ENCODE data around the gene NEB. TPM values are rescaled to one million over a fixed set of nuclear protein-coding genes. Genes with fewer than 3 reads are reported as not detected.
"Not testable (repeated sequence)": the region's sequence is repeated elsewhere in the genome, so short reads cannot be mapped to it uniquely, and the experiment has no call there.

The NEB gene
- total RNA-seq, 1 donor from 2014 or later: 0.64 TPM

- no peak for DNase-seq (ENCODE audit: low spot score)
Observed at GRCh38 chr2:151654085-151654484, 80.2 kb downstream of the NEB start.

GRCh38 chr2:151651274-151651673 lies 83.0 kb downstream of the NEB start:
- no peak for DNase-seq (ENCODE audit: low spot score)

DNA sequence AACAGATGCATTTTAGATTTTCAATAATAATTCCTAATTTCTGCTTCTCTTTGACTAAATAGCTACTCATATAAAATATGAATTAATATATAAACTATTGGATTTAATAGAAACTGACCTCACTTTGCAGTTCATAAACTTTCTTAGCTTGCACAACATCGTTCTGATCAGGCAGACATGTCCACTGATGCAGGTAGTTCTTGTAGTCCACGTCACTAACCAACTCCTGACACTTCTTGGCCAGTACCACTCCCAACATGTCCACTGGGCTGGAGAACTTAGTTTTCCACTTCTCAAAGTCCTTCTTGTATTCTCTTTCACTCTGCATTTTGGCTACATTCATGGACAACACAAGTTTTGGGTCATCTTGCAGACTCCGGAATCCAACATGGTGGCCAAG lies 83.8 kb downstream of the NEB start:
- DNase-seq (ENCODE audit: low spot score): no peak

DNA sequence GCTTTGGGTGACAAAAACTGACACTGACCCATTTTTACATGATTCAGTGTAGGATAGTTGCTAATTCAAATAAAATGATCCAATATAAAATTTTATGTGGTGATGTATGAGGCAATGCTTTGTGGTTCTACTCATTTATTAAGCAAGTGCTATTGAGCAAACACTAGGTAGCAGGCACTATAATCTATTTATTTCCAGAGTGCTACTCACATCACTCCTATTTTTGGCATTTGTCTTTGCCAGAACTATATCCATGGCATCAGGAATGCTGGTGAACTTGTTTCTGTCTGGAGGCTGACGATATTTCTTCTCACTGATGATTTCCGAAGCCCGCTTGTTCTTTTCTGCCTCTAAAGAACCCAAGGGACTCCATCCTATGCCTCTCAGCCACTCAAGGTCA lies 84.3 kb downstream of the NEB start:
- no peak for DNase-seq (ENCODE audit: low spot score)

- DNase-seq (ENCODE audit: low spot score): no peak
Observed at GRCh38 chr2:151649400-151649799, 84.9 kb downstream of the NEB start.

GRCh38 chr2:151646512-151646911 lies 87.8 kb downstream of the NEB start:
- not testable (repeated sequence) for DNase-seq (ENCODE audit: low spot score)

DNA sequence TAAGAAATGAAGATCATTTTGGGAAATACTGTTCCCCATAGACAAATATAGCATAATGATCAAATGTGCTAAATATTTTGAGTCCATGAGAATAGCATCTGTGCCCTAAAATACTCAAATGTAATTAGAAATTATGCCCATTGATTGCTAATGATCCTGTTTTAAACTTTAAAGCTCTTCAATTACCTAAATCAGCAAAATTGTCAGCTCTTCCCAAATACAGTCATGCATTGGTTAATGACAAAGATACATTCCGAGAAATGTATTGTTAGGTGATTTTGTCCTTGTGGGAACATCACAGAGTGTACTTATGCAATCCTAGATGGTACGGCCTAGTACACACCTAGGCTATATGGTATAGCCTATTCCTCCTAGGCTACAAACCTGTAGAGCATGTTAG lies 89.7 kb downstream of the NEB start:
- DNase-seq (ENCODE audit: low spot score): no peak

DNA sequence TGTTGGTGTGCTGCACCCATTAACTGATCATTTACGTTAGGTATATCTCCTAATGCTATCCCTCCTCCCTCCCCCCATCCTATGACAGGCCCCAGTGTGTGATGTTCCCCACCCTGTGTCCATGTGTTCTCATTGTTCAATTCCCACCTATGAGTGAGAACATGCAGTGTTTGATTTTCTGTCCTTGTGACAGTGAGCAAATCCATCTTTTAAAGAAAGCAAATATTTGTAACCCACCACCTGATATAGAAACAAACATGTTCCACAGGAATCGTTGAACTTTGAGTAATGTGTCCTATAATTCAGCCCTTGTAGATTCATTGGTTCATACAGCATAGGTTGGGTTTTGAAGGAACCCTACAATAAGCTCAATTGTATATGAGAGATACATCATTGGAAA lies 92.4 kb downstream of the NEB start:
- not testable (repeated sequence) for DNase-seq (ENCODE audit: low spot score)

GRCh38 chr2:151640087-151640486 lies 94.2 kb downstream of the NEB start:
- DNase-seq (ENCODE audit: low spot score): no peak

DNA sequence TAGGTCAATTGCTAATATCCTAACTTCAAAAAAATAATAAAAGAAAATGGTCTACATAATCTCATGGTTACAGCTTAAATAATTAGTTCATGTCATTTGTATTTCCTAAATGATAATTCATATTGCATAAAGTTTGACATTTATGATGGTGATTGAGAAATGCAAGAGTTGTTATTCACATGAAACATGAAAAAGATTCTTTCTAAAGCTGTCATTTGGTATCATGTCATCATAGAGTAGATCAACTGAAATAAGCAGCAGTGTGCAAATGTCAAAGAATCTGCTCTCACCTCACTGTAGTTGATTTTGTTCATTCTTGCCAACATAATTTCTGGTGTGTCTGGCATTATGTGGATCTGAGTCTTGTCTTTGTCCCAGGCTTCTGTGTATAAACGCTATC lies 95.3 kb downstream of the NEB start:
- DNase-seq (ENCODE audit: low spot score): no peak

DNA sequence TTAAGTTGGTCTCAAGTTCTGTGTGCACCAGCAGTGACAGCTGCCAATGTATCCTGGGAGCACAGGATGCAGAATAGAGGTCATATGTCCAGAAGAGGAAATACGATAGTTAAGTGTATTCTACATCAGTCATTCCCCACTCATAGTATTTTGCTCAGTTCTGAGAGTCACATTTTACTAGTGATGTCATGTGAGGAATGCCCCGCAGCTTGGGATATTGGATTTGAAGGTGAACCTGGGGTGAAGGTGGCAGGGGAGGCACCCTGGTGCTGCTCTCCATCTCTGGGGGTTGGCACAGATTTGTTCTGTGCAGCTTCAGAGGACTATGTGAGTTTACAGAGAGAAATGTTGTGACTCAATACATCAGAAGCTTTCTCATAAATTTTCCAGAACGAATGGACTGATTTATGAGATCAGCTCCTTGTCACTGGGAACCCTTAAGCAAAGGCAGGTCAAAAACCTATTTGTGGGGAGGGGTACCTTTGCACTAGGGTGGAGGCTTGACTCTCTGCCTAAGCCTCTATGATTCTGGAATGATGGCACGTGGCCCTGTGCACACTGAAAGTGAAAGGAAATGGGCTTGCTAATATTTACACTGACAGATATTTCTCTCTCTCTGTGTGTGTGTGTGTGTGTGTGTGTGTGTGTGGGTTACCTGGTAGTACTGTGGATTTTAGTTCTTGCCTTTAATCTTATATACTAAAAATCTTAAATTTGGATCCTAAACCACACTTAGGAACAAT lies 95.9 kb downstream of the NEB start:
- no peak for DNase-seq (ENCODE audit: low spot score)

DNA sequence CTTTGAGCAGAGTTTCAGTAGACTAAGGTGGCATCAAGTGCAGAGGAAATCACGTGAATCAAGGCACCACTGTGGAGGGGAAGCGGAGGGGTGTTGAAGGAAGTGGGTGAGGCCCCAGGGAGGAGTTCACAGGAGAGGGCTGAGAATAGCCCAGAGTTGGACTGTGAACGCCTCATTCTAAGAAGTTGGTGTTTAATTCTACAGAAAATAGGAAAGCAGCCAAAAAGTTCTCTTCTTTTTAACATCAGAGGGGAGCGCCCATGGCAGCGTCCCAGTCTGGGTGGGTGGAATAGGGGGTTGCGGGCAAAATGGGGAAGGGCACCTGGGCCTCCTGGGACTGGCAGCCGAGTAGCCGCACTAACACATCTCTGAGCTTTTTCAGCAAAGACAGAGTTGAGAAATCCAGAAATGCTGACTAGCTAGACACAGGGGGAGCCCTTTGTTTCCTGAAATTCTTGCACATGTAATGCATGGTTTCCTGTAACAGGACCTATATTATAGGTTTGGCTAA lies 97.0 kb downstream of the NEB start:
- DNase-seq (ENCODE audit: low spot score): no peak

- DNase-seq (ENCODE audit: low spot score): no peak
Observed at GRCh38 chr2:151634736-151635467, 99.4 kb downstream of the NEB start.

DNA sequence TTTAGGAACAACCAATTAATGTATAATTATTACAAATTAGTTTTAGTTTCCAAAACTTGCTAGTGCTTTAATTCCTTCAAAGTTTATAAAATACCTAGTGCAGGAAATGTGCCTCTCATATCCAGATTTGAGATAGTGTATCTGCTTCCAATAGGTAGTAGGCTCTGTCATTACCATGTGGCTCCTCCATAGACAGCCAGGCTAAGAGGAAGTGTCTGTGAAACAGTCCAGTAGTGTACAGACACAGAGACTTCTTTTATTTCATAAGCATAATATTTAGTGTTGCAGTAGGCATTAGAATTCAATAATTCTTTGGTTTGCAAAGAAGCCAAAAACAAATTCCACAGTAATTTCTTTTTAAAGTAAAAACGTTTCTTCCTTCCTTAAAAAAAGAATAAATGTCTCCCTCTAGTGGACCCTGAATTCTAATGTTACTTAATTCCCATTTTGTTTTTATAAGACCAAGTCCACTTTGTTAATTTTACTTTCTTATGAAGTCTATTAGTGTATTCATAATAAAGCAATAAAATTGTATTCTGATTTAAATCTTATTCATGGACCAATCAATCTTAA lies 101.2 kb downstream of the NEB start:
- no peak for DNase-seq (ENCODE audit: low spot score)

GRCh38 chr2:151630372-151630771 lies 103.9 kb downstream of the NEB start:
- DNase-seq (ENCODE audit: low spot score): no peak

DNA sequence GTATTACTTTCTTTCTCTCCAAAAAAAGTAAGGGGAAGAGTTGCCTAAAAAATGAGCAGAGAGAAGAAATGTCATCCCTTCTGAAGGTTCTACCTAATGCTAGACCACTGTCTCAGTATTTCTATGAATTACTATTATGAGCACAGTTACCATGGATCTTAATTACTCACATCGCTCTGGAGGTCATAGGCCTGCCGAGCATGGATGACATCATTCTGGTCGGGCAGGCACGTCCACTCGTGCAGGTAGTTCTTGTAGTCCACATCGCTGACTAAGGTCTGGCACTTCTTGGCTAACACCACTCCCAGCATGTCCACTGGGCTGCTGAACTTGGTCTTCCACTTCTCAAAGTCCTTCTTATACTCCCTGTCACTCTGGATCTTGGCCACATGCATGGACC lies 106.9 kb downstream of the NEB start:
- no peak for DNase-seq (ENCODE audit: low spot score)

GRCh38 chr2:151624271-151624670 lies 110.0 kb downstream of the NEB start:
- no peak for DNase-seq (ENCODE audit: low spot score)

DNA sequence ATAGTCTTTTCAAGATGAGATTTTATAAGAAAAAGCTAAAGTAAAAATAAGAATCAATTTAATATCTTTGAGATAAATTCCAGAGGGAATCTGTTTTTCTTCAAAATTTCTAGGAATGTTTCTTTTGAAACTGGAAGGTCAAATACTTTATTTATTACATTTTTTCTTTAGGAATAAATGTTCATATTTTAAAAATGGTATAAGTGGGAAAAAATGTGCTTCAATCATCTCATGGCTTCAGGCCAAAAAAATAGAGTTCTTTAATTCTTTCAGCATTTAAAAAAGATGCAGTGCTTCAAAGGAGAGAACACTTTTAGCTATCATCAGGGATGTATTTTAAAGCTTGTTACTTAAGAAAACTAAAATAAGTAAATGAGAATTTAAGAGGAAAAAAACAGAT lies 110.6 kb downstream of the NEB start:
- no peak for DNase-seq (ENCODE audit: low spot score)

DNA sequence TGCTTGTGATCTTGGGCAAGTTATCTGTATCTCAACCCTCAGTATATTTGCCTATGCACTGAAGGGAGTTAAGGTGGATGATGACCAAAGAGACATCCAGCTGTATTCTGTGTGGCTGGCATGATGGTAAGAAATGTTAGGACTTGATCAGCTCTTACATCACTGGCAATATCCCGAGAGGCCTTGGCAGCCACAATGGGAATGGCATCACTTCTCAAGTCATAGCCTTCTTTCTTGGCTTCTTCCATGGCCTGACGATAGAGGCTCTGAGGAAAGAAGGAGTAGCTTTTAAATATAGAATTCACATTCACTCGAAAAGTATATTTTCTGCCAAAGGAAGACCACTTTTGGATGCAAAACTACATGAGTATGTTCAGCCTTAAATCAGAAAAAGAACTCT lies 113.5 kb downstream of the NEB start:
- no peak for DNase-seq (ENCODE audit: low spot score)

GRCh38 chr2:151619337-151619989 lies 114.8 kb downstream of the NEB start:
- DNase-seq (ENCODE audit: low spot score): no peak

DNA sequence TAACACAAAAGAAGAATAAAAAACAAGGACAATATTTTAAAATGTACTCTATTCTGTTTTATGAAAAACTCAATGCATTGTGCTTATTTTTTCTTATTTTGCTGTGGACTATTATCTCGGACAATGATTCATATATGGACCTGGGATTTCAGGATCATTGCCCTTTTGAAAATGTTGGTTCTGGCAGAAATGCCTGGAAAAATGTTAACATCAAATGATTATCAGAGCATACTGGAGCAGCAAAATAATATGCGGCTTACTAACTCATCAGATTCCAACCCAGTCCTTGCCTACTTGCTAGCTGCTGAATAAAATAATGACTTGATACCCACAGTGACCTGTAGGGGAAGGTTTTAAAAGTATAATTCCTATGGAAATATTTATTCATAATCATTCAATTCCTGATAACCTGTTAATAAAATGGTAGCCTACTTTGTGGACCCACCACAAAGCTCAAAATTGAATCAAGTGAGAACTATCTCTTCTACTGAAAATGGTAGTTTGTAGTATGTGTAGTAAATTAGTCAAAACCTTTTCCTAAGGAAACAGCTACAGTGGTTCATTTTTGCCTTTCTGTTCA lies 117.4 kb downstream of the NEB start:
- DNase-seq (ENCODE audit: low spot score): no peak
